AG04449 (cell line): ENCODE results near the gene ZRANB1.

Experiments
- CTCF ChIA-PET: fragments of 350-600 bp; formaldehyde crosslinking; extraction: SDS; loops from one replicate; lab custom pipeline; 2021; ENCODE audit warnings: antibody characterized with exemption; lab: Yijun Ruan, JAX
- POLR2A ChIA-PET: fragments of 400-600, 350-600 bp; formaldehyde crosslinking; extraction: SDS; loops from one replicate; lab custom pipeline; 2020; ENCODE audit warnings: antibody characterized with exemption, inconsistent platforms; lab: Yijun Ruan, JAX
- DNase-seq: peaks from one replicate; pipeline ENCODE4 v3.0.0-alpha.2; 2010; ENCODE audit warnings: low read depth, low spot score
- H3K4me3 ChIP-seq: 2 replicates; pipeline ENCODE4 v1.5.1; 2011; ENCODE audit warnings: low read depth, mild to moderate bottlenecking, control low read depth, low read length
- TF ChIP-seq, protein P1 (sequence below): IDR thresholded peaks from one replicate; pipeline ENCODE4 v1.5.1; 2011; ENCODE audit warnings: mild to moderate bottlenecking, moderate library complexity, low read length, control low read depth, inconsistent platforms; ENCODE audit not compliant: insufficient read depth; ENCODE audit errors: missing control alignments

The ZRANB1 gene

DNA sequence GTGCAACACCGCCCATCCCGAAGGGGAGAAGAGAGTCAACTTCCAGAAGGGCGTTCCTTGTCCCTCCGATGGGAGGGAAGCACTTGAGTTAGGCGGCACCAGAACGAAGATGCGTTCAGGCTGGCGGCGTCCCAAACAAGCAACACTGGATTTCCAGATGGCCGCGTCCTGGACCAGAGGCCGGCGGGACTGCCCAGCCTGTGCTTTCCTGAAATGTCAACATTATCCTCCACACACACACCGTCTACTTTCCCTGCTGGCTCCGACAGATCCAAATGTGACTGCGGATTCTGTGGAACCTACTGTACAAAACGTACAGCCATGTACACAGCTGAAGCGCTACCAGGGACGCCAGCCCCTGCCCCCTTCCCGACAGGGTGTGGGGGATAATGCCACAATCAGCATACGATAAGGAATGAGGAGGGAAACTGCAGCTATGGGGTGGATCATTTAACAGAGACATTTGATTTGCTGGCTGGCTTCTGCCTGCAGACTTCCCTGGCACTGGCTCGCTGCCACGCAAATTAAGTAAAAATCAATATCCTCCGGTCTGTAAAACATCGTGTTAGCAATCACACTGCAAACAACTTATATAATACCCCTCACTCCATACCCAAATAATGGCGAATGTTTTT lies 82.1 kb downstream of the ZRANB1 start:
- H3K4me3 ChIP-seq = no peak overlapping the region
- TF ChIP-seq, protein P1, sequence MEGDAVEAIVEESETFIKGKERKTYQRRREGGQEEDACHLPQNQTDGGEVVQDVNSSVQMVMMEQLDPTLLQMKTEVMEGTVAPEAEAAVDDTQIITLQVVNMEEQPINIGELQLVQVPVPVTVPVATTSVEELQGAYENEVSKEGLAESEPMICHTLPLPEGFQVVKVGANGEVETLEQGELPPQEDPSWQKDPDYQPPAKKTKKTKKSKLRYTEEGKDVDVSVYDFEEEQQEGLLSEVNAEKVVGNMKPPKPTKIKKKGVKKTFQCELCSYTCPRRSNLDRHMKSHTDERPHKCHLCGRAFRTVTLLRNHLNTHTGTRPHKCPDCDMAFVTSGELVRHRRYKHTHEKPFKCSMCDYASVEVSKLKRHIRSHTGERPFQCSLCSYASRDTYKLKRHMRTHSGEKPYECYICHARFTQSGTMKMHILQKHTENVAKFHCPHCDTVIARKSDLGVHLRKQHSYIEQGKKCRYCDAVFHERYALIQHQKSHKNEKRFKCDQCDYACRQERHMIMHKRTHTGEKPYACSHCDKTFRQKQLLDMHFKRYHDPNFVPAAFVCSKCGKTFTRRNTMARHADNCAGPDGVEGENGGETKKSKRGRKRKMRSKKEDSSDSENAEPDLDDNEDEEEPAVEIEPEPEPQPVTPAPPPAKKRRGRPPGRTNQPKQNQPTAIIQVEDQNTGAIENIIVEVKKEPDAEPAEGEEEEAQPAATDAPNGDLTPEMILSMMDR = no peak
- POLR2A ChIA-PET = no interaction called here
- CTCF ChIA-PET = no interaction called here
- no peak for DNase-seq

DNA sequence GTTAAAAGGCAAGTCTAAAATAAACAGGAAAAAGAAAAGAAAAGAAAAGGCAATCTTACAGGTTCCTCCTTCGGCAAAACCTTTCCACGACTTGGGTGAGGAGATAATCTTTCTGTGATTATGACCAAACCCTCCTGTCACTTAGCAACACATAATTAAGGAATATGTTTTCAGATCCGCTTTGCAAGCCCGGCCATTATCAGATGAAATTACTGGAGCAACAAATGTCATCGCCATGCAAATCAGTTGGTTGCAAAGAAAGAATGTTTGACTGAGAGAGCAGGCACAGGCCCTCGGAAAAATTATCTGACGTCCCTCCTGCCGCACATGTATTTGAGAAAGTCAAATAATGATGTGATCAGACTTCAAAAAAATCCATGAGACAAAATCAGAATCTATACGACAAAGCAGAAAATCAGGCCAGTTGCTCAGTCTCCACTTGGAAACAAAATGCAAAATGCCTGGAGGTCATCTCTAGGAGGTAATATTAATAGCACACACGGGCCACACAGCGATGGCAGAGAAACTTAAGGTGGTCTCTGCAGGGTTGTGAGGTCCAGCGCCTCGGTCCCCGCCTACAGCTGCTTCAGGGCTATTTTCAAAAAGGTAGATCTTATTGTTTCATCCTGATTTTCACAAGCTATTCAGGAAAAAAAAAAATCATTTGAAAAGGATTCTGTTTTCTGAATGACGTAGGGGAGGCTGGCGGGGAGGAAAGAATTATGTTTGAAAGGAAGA lies 82.7 kb downstream of the ZRANB1 start:
- TF ChIP-seq, protein P1 = no peak
- no peak overlapping the region for H3K4me3 ChIP-seq
- no peak for DNase-seq
- CTCF ChIA-PET = no interaction called here
- POLR2A ChIA-PET = no interaction called here

DNA sequence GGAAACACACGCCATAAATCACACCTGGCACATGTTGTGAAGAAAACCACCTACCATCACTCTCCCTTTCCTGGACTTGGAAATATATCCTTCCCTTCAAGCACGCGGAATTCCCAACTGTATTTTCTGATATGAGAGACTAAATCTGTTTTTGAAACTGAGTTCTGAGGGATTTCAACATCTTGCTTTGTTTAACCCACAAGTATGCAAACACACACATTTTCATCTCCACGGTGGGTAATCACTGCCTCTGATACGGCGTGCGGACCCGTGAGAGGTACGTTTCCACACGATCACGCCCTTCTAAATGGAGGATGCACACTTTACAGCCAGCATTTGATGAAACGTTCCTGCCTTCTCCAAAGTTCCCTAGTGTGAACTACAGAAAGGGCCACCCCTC lies 83.4 kb downstream of the ZRANB1 start:
- DNase-seq = no peak
- TF ChIP-seq, protein P1 = no peak
- POLR2A ChIA-PET = no interaction called here
- H3K4me3 ChIP-seq = no peak overlapping the region
- CTCF ChIA-PET = interaction anchor here (5.7 kb wide), 1 partner anchor 22 kb away, joined by 24 read pairs; no protein-coding TSS in a partner anchor

DNA sequence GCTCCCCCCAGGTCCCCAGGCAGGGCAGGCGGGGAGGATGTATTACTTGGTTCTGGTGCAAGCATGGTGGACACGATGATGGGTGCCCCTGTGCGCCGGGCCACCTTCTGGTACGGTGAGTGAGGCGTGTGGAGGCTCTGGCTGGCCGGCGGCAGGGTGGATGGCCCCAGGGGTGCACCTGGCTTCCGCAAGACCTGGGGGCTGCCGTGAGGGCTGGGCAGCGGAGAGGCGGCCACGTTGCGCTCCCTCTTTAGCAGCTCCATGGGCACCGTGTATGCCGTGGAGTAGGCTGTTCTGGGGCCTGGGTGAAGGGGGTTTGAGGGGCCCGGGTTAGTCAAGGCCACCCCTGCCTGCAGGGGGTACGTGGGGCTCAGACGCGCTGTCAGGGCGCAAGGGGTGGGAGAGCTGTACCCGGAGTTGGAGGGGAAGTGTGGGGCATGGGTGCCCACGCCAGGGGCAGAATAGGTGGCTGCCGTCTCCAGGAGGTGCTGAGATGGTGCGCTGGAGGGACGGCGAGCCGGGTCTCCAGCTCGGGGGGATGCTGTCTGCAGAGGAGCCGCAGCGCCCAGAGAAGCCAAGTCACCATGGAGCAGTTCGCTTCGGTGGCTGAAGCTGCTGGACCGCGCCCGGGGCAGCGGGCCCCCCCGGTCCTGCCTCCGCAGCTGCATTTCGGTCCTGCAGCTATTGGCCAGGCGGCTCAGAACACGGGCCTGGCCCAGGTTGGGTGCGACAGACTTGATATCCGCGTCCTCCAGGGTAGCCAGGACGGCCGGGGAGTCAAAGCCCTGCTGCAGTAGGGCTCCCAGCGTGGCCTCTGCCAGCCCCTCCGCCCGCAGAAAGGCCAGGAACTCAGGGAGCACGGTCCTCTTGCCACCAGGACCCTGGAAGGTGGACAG lies 84.4 kb downstream of the ZRANB1 start:
- CTCF ChIA-PET = interaction anchor here (2.2 to 5.7 kb wide), 2 partner anchors 9 to 21 kb away, joined by 9 to 24 read pairs; no protein-coding TSS in a partner anchor

DNA sequence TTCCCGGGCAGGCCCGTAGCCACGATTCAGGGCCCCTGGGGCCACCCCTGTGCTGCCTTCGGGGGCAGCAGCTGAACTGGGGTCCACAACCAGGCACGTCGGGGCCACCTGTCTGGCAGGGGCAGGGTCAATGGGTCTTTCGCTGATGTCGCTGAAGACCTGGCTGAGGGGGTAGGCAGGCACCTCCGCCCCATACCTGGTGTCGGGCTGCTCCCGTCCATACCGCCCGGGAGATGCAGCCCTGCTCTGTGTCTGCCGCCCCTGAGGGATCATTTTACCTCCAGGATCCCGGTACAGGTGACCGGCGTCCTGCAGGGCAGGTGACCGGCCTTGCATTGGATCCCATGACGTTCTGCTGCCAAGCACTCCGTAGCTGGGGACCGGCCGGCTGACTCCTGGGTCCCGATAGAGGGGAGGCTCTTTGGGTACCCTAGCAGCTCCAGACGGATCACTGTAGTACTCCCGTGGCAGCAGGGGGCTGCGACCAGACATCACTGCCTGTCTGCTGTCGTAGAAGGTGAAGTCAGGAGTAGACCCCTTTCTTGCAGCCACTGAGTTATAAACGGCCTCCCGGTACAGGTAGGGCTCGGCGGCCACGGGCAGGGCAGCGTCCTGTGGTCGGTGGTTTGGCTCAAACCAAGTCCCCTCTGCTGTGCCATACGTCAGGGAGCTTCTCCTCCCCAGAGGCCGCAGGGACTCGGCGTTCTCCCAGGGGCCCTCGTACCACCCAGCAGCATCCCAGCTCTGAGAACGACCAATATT lies 85.2 kb downstream of the ZRANB1 start:
- no peak for DNase-seq
- CTCF ChIA-PET = interaction anchor here (2.2 to 5.7 kb wide), 2 partner anchors 10 to 20 kb away, joined by 9 to 24 read pairs; no protein-coding TSS in a partner anchor
- H3K4me3 ChIP-seq = no peak overlapping the region
- POLR2A ChIA-PET = interaction anchor here (1.4 kb wide), 1 partner anchor 10 kb away, joined by 5 read pairs; no protein-coding TSS in a partner anchor
- TF ChIP-seq, protein P1 = no peak

More for the DNA sequence above, 84.4 kb downstream of the ZRANB1 start:
- TF ChIP-seq, protein P1 = no peak
- DNase-seq = no peak
- no peak overlapping the region for H3K4me3 ChIP-seq
- POLR2A ChIA-PET = no interaction called here
